DMS153 (cell line): Measurements from ENCODE around the gene PFDN2.

ENCODE experiments used
- DNase-seq: peaks from one replicate; lab custom pipeline; 2025; lab: John Stamatoyannopoulos, UW

The PFDN2 gene

DNA sequence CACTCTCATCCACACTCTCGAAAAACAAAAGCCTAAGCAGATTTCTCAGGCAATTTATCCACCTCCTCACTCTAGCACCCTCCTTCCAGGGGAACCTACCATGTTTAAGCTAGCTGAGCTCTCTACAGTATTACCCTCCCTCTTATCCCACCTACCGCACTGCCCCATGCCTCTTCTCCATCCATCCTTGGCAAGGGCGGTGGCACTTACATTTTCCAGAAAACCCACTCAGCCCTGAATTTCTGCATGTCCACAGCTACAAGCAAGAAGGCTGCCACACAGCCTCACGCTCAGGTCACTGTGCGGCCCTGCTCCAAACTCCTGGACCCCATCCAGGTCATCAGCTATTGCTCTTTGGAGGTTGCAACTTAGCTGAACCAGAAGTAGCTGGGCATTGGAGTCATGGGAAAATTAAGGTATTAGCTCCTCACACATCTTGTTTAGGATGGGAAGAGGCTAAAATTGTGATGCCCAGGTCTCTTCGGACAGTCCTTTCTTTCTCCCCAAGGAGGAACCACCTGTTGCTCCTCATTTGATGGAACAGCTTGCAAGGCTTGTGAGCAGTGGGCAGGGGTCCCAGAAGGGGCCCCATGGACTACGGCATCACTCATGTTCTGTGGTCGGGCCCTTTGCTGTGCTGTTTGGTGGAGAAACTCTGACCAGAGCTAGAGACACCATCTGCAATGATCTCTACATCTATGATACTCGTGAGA, 18.6 kb downstream of the PFDN2 start:
- DNase-seq, result no peak

DNA sequence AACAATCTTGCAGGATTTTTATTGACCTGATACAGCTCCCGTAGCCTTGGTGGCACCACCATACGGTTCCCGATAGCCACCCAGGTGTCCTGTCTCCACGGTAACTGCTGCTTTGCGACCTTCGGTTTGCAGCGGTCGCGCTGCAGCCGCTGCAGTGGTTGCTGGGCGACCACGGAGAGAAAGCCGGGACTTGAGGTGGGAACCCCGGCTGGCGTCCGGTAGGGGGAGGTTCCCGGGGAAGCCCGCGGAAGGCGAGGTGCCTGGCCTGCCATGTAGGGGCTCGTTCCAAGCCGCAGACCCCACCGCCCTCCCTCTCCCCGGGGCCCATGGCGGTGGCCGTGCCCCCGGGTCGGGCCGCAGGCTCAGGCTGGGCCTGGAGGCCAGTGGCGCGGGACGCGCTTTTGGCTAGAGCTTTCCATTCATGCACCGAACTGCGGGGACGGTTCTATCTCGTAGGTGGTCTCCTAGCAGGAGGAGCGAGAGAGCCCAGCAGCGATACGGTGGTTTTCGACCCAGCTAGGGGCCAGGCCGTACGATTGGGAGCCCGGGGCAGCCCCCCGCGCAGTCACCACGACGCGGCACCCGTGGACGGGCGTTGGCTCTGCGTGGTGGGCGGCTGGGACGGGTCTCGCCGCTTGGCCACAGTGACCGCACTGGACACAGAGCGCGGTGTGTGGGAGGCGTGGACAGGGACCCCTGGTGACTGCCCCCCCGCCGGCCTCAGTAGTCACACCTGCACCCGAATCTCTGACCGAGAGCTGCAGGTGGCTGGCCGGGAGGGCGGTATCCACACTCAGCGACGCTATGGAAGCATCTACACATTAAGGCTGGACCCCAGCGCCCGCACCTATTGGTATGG, 19.4 kb downstream of the PFDN2 start, which contains the start of gene KLHDC9:
KLHDC9 (plus strand) TSS at position 152 of the 859 bp plus-strand sequence; CDS start at position 327, 175 bp downstream.
- DNase-seq, result peak; percentile 94

DNA sequence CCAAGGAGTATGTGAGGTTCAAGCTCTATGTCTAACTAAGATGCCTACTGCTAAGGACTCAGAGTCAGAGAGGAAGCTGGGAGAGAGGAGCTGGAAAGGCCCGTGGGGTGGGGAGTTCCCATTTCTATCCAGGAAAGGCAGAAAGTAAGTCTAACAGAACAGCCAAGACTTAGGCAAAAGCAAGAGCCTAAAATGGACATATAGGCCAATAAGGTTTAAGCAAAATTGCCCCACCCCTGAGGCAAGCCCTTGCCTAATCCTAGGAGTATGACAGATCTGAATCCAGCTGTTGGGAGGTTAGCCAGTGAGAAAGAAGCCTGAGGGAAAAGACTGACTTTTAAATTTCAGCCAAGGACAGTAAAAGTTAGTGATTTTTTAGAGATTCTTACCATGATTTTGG, 21.3 kb downstream of the PFDN2 start:
- DNase-seq, result no peak

DNA sequence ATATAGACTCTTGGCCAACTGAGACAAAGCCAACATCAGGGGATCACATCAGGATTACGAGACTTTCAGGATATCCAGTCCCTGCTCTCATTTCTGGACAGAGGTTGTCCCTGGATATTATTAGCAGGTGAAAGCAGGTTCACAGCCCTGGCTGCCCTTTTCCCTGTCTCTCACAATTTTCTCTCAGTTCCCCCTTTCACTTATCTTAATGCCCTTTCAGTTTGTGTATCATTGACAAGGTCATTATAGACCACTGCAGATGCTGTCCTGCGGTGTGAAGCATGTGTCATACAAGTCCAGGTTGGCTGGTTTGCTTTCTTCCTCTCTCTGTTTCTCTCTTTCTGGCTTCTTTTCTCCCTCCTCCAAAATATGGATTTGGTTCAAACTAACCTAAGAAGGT, 21.8 kb downstream of the PFDN2 start:
- no peak for DNase-seq

DNA sequence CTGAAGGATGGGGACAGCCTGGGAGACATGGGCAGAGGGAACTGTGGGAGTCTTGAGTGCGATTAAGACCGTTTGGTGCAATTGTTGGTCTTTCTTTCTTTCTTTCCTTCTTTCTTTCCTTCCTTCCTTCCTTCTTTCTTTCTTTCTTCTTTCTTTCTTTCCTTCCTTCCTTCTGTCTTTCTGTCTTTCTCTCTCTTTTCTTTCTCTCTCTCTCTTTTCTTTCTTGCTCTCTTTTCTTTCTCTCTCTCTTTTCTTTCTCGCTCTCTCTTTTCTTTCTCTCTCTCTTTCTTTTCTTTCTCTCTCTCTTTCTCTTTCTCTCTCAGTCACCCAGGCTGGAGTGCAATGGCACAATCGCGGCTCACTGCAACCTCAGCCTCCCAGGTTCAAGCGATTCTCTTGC, 22.6 kb downstream of the PFDN2 start:
- DNase-seq, result no peak

DNA sequence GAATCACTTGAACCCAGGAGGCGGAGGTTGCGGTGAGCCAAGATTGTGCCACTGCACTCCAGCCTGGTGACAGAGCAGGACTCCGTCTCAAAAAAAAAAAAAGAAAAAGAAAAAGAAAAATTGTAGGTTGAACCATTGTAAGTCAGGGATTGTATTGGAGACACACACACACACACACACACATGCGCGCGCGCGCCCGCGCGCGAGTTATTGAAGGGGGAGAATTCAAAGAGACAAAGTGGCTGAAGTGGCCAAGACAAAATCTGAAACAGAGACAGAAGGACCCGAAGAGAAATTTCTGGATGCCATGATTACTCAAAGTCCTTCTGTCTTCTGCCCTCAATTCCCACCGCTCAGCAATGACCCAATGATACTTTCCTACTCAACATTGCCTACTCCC, 23.4 kb downstream of the PFDN2 start:
- no peak for DNase-seq

DNA sequence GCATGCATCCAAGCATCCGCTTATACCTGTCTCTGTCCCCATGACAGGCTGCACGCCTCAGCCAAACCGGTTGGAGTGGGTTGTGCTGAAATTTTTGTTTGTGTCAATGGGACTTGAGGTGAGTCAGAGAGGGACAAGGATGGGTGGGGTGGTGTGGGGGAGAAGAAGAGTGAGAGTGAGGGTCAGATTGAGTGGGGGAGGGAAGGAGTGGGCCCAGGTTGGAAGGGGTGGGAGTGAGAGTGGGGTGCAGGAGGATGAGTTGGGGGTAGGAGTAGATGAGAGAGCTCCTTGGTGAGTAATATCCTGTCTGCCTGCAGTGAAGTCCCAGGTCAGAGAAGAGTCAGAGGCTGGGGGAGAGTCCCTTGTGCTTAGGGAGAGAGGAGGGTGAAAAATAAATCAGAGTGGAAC, 25.2 kb downstream of the PFDN2 start:
- DNase-seq, result no peak

DNA sequence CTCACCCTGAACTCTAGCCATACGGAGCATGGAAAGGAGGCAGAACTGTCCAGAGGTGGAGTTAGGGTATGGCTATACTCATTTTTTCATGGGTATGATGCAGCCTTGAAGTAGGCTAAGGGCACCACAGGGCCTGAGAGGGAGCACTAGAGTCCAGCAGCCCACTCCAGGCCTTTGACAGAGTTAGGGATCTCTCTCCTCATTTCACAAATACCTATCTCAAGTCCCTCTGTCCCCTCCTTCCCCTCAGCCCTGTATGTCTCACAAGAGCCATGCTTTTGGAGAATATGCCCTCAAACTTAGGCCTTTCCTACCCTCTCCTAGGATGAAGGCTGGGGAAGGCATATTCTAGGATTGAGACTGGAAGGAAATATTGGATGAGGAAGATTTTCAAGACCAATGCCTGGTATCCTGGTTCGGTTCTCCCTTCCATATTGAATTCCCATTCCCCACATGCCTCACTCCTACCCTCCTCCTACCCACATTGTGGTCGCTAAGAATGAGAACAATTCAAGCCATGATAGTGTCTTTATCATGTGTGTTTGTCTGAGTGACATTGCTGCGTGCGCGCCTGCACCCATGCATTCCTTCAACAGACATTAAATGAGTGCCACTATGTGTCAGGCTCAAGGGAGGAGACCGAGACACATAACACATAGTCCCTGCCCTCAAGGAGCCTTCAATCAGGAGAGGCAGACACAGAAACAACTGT, 25.9 kb downstream of the PFDN2 start:
- DNase-seq, result no peak

DNA sequence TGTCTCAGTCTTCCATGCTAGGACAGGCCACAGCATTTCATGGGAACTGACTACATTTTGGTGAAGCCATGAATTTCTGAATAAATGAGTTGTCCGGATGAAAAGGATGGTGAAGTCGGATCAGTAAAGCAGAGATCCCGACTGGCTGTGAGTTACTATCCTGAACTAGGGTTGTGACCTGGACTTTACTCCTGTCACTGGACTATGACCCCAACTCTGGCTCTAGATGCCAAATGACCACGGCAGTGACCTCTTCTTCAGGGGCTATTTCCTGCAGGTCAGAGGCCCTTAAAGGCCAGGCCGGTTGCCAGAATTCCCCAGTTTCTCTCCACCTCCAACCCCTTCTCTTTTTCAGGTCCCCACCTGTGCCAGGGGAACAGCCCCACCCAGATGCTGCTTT, 26.7 kb downstream of the PFDN2 start:
- DNase-seq, result no peak

DNA sequence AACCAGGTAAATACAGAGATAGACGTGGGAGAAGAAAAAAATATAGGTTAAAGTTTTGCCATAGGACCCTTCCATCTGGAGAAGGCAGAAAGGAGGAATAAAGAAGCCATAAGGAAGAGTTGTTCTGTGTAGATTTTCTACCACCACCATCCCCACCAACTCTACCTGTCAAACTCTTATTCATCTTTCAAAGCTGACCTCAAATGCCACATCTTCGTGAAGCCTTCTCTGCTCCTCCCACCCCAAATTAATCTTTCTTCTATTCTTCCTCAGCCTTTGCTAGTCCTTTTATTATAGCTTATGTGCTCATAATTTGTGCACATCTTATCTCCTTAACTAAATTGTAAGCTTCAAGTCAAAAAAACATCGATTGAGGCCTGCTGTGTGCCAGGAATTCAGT, 27.2 kb downstream of the PFDN2 start:
- DNase-seq, result no peak

DNA sequence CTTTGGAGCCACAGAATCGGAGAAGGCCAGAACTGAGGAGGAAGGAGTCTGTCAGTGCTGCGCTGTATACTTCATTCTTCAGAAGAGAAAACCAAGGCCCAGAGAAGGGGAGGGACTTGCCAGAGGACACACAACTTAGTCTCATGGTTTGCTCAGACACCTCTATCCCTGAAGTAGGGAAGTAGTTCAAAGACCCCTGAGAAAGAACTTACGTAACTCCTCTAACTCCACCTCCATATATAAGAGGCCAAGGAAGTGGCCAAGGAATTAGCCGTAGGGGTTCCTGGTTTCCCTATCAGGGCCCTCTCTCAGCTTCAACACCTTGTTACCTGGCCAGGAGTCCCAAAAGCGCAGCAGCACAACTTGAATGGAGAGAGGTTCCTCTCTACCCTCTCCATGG, 27.9 kb downstream of the PFDN2 start:
- DNase-seq, result no peak

DNA sequence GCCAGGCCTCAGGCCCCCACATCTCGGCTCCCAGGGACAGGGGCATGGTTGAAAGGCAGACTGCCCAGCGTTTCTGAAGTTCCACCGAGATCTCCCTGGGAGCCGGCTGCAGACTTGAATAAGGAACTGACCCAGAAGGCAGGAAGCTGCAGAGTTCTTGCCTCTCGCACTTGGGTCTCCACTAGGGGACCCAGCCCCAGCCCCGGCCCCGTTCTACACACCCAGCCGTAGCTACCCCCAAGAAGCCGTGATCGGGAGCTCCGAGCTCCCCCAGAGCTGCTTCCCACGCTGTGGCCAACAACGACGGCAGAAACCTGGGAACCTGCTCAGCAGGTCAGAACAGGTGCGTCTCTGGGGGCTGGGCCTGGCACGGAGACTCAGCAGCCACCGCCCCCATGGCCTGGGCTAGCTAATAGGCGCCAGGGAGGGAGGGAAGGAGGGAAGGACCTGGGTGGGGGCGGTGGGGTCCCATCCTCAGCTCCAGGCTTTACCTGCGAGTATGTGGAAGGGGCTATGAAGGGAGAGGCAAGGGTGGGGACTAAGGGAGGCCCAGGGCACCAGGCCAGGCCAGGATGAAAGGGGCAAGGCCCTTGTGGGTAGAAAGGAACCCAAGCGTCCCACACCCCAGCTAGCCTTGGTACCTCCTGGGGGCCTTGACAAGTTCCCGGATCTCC, 28.4 kb downstream of the PFDN2 start, which contains the start of gene NECTIN4:
NECTIN4 (minus strand) TSS at position 308 of the 674 bp plus-strand sequence; CDS start at position 46, 262 bp downstream.
- DNase-seq, result no peak

DNA sequence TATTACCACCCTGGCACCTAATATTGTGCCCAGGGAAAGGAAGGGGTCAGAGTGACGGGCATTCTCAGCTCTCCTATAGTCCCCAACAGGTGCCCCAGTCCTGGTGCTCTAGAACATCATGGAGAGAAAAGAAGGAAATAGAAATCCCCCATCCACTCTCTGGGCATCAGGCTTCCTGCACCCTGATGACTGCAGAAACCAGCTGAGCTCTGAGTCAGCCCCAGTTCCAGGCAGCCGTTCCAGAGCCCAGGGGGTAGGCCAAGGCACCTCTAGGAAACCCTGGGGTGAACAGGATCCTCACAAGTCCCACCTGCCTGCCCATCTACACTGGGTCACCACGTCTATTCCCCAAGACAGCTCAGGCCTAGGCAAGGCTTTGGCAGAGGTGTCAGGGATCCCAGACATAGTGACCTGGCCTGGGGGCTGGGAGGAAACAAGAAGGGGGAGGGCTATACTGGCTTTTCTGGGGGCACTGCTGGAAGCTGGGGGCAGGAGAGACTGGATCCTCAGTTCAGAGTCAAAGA, 29.2 kb downstream of the PFDN2 start:
- no peak for DNase-seq

DNA sequence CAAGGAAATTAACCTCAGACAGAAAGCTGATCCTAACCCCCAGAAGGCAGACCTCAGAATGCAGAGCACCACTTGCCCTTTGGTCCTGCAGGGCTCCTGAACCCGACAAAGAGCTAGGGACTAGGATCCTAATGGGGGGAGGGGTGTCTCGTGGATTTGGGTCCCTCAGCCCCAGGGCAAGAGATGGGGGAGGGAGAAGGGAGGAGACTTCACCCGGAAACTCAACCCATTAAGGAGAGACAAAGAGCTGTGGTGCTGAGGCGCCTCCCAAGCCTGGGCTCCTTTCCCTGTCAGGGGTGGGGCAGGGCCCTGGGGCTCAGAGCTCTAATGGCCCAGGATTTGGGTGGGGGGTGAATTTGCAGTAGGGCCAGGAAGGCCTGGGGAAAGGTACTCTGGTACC, 31.4 kb downstream of the PFDN2 start:
- DNase-seq, result no peak

DNA sequence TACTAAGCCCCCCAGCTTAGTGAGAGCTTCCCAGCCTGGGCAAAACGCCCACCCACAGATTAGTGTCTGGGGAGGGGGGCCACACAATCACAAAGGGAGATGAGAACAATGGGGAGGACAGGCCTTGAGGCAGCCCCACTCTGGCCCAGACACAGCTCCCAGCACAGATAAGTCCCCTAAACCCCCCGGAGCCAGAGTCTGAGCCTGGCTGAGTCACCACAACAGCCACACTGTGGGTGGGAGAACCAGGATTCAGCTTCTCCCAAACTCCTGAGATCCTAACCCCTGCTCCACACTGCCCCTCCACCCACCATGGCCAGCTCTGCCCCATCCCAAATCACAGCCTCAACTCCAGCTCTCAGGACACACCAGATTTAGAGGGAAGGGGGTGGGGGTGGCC, 32.7 kb downstream of the PFDN2 start:
- DNase-seq, result no peak

DNA sequence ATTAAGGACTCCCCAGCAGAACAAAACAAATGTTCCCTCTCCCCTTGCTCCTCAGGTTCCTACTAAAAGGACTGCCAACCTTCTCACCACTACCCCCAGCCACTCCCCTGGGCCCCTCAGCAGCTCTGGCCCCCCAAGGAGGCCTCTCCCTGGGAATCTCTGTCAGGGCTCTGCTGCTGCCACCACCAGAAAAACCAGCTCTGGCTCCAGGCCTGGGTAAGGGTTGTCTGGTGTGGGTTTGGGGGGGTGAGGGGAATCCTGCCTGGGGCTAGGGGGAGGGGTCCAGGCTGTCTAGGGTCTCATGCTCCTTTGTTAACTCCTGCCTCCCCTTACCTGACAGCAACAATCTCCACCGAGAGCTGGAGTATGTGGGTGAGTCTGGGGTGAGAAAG, 33.2 kb downstream of the PFDN2 start:
- DNase-seq, result no peak

DNA sequence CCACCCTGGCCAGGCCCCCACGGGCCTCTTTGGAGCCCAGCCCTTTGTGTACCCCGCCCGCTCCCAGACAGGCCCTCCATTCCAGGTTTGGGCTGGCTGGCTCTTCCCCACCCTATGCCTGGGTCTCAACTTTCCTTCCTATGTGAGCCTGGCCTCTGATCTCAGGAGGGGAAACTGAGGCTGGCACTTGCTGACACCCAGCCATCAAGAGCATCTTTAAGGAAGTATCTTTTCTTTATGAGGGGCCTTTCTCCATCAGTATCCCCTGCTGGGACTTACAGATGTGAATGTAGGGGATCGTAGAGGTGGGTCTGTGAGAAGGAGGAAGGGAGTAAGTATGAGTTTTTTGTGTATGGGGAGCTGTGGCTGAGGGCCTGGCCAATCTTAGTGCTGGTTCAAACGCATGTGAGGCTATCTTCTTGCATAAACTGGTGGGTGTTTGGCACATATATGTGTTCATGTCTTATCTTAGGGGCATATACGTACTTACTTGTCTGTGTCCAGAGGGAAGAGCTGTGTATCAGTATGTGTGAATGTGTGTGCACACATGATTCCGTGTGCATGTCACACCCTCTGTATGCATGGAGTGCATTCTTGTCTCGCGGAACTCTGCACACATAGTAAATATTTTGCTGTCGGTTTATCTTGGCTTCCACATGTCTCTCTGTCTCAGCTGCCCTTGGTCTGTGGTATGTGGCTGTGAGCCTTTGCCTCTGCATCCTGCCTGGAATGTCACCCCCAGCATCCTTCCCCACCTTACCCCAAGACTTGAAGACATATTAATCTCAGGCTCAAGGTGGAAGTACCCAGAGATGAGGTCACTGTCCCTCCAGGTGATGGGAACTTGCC, 33.9 kb downstream of the PFDN2 start:
- no peak for DNase-seq

DNA sequence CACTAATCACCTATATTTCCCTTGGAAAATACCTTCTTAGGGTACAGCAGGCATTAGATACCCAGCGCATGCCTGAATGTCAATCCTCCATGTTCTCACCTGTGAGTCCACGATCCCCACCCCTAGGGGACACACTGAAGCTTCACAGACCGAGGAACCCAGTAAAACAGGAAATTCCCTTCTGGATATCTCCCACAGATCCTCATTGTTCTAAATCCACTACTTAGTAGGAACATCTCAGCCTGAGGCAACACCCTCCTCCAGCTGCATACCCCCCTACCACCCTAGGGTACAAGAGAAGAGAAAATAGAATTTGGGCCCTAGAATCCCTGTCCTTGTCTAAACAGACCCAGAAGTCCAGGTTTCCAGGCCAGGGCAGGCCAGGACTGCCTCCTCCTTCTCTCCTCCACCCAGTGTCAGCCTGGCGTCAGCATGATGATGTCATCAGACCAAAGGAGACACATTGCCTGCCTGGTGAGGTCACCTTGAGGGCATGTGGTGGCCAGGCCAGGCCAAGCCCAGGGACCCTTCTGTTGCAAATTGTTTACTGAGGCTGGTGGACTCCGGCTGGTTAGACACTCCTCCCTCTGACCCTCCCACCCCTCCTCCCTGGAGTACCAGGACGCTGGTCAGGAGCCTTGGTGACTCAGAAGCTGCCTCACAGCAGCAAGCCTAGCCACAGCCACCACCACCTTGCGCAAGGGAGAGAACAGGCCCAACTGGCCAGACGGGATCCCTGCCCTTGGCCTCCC, 34.7 kb downstream of the PFDN2 start:
- peak; percentile 16 for DNase-seq

DNA sequence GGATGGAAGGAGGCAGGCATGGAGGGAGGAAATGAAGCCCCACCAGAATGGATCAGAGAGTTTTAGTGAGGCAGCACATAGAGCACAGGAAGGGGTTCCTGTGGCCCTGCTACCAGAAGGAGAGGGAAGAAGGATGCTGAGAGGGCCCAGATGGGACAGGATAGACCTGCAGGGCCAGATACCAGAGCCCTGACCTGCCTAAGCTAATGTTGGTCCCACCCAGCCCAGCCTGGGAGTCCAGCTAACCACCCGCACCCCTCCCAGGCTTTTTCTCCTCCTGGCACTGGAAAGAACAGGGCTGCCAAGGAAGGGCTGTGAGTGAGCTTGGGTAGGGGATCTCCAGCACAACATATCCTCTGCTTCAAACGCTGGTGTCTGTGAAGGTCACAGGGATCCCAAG, 35.4 kb downstream of the PFDN2 start:
- DNase-seq, result no peak

DNA sequence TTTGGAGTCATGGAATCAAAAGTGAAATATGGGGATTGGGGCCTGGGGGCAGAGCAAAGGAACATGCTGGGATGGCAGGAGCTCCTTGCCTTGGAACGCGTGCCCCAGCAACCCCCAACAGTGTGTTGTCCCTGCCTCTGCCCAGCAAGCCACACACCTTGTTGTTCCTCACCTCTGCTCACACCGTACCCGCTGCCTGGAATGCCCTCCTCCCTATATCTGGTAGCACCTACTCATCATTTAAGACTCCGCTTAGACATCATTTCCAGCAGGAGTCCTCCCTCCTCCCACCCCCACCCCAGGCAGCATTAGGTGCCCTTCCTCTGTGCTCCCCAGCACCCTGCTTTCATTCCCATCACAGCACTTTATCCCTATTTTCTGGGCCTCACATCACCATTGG, 36.3 kb downstream of the PFDN2 start:
- DNase-seq, result no peak
